ENCODE data around the gene SGIP1.

DNA sequence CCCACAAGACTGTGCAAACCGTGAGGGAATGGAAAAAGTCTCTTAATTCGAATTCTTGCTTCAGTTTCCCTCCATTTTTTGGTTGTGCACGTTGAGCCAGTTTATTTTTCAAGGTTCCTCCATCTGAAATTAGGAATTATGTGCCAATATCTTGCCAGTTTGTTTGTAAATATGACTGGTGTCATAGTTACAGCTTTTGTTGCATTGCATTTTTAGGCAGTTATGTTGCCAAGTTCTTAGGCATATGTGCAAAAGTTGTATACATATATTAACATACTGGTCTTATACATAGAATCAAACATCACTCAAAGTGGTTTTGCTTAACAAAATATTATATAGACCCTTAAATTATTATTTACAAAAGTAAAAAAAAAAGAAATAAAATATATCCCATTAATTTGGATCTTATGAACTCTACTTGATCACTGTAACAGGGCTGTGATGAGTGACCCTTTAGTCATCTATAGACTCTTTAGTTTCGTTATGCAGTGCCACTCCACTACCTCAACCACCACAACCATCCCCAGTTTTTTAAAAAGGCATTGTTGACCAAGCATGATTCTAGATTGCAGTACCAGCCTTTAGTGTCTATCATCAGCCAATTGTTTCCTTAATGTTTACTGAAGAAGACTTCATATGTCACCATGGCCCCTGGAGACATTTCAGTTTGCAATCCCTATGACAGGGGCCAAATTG, 197.4 kb downstream of the SGIP1 start:
- TF ChIP-seq, protein P1, sequence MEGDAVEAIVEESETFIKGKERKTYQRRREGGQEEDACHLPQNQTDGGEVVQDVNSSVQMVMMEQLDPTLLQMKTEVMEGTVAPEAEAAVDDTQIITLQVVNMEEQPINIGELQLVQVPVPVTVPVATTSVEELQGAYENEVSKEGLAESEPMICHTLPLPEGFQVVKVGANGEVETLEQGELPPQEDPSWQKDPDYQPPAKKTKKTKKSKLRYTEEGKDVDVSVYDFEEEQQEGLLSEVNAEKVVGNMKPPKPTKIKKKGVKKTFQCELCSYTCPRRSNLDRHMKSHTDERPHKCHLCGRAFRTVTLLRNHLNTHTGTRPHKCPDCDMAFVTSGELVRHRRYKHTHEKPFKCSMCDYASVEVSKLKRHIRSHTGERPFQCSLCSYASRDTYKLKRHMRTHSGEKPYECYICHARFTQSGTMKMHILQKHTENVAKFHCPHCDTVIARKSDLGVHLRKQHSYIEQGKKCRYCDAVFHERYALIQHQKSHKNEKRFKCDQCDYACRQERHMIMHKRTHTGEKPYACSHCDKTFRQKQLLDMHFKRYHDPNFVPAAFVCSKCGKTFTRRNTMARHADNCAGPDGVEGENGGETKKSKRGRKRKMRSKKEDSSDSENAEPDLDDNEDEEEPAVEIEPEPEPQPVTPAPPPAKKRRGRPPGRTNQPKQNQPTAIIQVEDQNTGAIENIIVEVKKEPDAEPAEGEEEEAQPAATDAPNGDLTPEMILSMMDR (IDR thresholded peaks at IDR 0.05; ENCODE audit: low read length) = no peak
- TF ChIP-seq EZH2 (optimal IDR thresholded peaks at IDR 0.05; ENCODE audit: low read depth, low read length) = no peak
